ENCODE measurements around the gene ELP2.
A peak's percentile ranks its signal among the peaks of the same experiment; 100 is the strongest.

The ELP2 gene

DNA sequence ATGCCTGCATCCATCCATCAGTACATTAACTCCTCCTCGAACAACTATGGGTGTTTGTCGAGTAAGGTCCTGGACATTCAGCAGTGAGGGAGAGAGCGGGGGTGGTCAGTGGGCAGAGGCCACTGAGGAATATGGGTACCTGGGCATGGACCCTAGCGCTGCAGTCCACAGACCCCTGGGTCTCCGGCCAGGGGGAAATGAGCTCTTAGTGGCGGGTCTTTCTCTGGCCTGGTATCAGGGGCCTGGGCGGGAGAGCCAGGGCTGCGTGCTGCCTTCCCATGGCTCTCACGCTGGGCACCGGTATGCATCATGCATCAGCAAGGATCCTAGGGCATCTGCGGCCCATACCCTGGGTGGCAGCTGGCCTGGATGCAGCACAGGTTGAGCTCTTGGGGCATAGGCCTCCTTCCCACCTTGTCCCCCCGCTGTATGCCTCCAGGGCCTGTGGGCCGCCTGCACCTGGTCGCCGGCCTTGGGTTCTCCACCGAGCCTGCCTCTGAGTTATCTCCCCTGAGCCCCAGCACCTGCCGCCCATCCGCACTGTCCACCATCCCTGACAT, 56.3 kb downstream of the ELP2 start:
- in situ Hi-C loops (cut with MboI; ENCODE audit: low pct_unique_long_range_greater_than_20kb, low sequenced_read_pairs, unreplicated experiment), result no loop called here
- TF ChIP-seq, protein P1, sequence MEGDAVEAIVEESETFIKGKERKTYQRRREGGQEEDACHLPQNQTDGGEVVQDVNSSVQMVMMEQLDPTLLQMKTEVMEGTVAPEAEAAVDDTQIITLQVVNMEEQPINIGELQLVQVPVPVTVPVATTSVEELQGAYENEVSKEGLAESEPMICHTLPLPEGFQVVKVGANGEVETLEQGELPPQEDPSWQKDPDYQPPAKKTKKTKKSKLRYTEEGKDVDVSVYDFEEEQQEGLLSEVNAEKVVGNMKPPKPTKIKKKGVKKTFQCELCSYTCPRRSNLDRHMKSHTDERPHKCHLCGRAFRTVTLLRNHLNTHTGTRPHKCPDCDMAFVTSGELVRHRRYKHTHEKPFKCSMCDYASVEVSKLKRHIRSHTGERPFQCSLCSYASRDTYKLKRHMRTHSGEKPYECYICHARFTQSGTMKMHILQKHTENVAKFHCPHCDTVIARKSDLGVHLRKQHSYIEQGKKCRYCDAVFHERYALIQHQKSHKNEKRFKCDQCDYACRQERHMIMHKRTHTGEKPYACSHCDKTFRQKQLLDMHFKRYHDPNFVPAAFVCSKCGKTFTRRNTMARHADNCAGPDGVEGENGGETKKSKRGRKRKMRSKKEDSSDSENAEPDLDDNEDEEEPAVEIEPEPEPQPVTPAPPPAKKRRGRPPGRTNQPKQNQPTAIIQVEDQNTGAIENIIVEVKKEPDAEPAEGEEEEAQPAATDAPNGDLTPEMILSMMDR (IDR thresholded peaks at IDR 0.05; ENCODE audit: extremely low read depth, insufficient read depth, missing control alignments), result no peak

DNA sequence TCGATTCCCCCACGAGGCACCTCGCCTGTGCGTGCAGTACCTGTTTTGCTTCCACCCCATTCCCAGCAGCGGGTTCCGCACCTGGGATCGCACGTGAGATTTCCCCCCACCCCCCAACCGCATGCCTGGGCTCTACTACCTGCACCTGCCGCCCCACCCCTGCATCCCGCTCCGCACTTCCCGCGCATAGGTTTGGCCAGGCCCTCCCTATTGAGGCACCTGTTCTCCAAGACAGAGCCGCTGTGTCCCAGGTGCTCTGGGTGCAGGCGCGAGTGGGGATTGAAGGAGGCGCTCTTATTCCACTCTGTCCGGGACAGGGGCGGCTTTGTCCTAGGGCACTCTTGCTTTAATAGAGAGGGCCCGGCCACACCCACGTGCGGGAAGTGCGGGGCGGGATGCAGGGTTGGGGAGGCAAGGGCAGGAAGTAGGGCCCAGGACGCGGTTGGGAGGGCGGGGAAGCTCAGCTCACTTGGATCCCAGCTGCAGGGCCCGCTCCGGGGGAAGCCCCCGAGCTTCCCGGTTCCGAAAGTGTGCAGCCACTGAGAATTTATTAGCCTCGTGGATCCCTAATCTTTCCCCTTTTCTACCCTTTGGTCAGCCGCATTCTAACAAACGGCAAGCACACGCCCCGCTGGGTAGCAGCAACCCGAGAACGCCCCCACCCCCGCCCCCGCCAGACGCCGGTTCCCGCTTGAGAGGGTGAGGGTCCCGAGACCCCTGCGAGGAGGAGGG, 56.9 kb downstream of the ELP2 start:
- TF ChIP-seq, protein P1 (IDR thresholded peaks at IDR 0.05; ENCODE audit: extremely low read depth, insufficient read depth, missing control alignments), result no peak
- peak; percentile 38 for DNase-seq (ENCODE audit: low spot score)
- in situ Hi-C loops (cut with MboI; ENCODE audit: low pct_unique_long_range_greater_than_20kb, low sequenced_read_pairs, unreplicated experiment), result no loop called here

More for the DNA sequence above, 56.3 kb downstream of the ELP2 start:
- DNase-seq (ENCODE audit: low spot score), result no peak

DNA sequence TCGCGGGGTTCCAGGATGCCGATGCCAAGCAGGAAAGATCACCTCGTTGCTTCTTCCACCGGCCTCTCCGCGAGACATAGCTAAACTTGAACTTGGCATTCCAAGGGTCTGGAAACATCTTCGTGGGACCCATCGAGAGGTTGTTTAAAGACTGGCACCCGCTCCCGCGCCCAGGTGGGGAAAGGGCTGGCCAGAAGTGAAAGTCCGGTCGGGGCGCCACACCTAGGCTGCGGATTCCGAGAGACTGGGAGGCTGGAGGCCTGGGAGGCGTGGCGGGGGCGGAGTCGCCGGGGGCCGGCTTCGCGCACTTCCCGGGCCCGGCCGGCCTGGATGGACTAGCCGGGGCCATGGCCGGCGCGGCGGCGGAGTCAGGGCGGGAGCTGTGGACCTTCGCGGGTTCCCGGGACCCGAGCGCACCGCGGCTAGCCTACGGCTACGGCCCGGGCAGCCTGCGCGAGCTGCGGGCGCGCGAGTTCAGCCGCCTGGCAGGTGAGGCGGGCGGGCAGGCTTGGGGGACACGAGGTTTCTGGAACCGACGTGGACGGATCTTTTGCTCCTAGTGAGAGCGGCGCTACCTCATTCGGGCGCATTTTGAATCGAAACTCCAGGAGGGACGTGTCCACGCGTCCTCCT, 57.6 kb downstream of the ELP2 start, which contains the start of gene MOCOS:
Gene MOCOS (plus strand): TSS at position 305 of the 633 bp plus-strand sequence. CDS start 43 bp downstream, at position 348.
- in situ Hi-C loops (cut with MboI; ENCODE audit: low pct_unique_long_range_greater_than_20kb, low sequenced_read_pairs, unreplicated experiment), result no loop called here
- DNase-seq (ENCODE audit: low spot score), result peak; percentile 84
- TF ChIP-seq, protein P1 (IDR thresholded peaks at IDR 0.05; ENCODE audit: extremely low read depth, insufficient read depth, missing control alignments), result no peak

DNA sequence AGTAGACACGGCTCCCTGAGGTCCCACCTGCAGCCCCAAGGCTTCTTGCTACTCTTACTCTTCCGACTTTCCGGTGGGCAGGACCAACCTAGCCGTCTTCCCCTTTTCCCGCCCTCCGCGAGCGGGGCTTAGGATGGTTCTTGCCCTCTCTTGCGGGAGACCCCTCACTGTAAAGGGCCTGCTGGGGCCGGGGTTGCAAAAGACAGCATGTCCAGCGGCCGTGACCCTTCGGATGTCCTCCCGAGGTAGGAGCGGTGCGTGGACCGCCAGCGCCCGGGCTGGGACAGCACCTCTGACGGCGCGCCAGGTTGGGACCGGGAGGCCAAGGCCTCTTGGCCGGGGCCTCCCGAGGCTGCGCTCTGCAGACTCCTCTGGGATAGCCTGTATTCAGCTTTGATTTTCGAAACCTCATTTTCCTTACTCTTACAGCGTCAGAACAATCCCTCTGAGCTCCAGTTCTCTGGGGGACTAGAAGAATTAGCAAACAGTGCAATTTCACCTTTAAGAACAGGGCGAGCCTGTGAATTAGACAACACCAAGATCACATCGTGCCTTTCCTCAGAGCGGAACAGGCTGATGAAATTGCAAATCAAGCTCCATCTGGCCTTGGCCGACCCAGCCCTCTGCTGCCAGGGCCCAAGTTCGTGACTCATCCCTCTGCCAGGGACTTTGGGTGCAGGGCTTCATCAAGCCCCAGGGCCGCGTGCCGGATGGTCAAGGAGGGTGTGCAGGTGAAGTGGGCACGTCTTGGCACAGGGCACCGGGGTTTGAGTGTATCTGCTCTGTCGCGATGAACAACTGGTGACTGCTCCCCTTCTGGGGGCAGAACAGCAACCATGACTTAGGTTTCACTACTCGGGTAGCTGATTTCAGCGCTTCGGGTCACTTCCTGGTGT, 58.4 kb downstream of the ELP2 start:
- TF ChIP-seq, protein P1 (IDR thresholded peaks at IDR 0.05; ENCODE audit: extremely low read depth, insufficient read depth, missing control alignments), result no peak
- DNase-seq (ENCODE audit: low spot score), result no peak
- in situ Hi-C loops (cut with MboI; ENCODE audit: low pct_unique_long_range_greater_than_20kb, low sequenced_read_pairs, unreplicated experiment), result no loop called here

DNA sequence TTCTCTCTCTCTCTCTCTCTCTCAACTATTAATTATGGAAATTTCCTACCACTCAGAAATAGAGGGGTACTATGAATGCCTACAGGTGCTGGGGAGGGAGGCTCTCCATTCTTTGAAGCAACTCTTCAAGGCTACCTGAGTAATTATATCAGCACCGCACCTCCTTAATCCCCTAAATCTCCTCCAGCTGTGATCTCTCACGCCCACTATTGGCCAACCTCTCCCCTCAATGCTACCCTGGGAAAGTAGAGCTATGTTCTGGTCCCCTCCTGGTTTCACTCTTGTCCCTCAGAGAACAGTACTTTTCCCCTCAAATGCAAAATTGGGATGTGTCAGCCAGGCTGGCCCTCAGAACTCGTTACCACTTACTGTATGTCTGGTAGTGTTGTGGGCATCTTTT, 59.2 kb downstream of the ELP2 start:
- in situ Hi-C loops (cut with MboI; ENCODE audit: low pct_unique_long_range_greater_than_20kb, low sequenced_read_pairs, unreplicated experiment), result no loop called here
- TF ChIP-seq, protein P1 (IDR thresholded peaks at IDR 0.05; ENCODE audit: extremely low read depth, insufficient read depth, missing control alignments), result no peak
- DNase-seq (ENCODE audit: low spot score), result no peak

DNA sequence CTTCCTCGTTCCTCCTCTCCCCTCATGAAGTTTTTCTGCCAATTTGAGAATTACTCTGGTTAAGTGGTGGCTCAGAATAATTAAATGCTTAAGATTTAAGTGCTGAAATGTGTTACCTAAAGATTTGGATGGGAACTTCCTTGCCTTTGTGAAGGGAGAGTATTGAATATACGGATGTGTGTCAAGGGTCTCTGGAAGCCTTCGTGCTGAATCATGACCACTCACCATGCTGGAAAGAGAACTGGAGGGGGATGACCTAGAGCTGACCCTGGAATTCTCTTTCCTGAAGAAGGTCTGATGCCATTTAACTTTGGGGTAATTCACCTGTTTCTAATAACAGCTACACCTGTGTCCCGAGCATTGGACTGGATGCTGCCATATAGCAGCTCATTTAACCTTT, 59.8 kb downstream of the ELP2 start:
- in situ Hi-C loops (cut with MboI; ENCODE audit: low pct_unique_long_range_greater_than_20kb, low sequenced_read_pairs, unreplicated experiment), result no loop called here
- no peak for DNase-seq (ENCODE audit: low spot score)
- TF ChIP-seq, protein P1 (IDR thresholded peaks at IDR 0.05; ENCODE audit: extremely low read depth, insufficient read depth, missing control alignments), result no peak
